ENCODE measurements around the gene UNK. TPM values are rescaled to one million over a fixed set of nuclear protein-coding genes. Genes with fewer than 3 reads are reported as not detected.

Gene UNK
- total and polyA plus RNA-seq, 2 of the 13 experiments (the other 11 are each of a cell fraction or from before 2014, with no cell fraction given) = 31.6 to 33.0 TPM

- TF ChIP-seq ZNF30 (CRISPR knock-in tag; IDR thresholded peaks at IDR 0.05) = no peak
- TF ChIP-seq ZFP36L2 (CRISPR knock-in tag; IDR thresholded peaks at IDR 0.05) = no peak
- TF ChIP-seq ZBTB46 (CRISPR knock-in tag; IDR thresholded peaks at IDR 0.05; ENCODE audit: borderline replicate concordance) = no peak
- TF ChIP-seq ZFX (CRISPR knock-in tag; IDR thresholded peaks at IDR 0.05; ENCODE audit: low read depth) = peak; percentile 87
- peak; percentile 43; the same call in 1 of the 2 replicates for TF ChIP-seq ZNF510 (CRISPR knock-in tag; IDR thresholded peaks at IDR 0.05; ENCODE audit: low read depth)
- TF ChIP-seq TERF1 (CRISPR knock-in tag; IDR thresholded peaks at IDR 0.05) = no peak; the same call in 1 of the 2 replicates
- peak; percentile 92; the same call in 1 of the 2 replicates for TF ChIP-seq ZNF891 (CRISPR knock-in tag; IDR thresholded peaks at IDR 0.05)
- no peak for TF ChIP-seq ZNF275 (CRISPR knock-in tag; IDR thresholded peaks at IDR 0.05; ENCODE audit: borderline replicate concordance)
- TF ChIP-seq ZMYM4 (CRISPR knock-in tag; IDR thresholded peaks at IDR 0.05) = no peak
- TF ChIP-seq SIN3A (IDR thresholded peaks at IDR 0.05; ENCODE audit: borderline replicate concordance, low read depth, low read length) = no peak
- TF ChIP-seq IKZF4 (CRISPR knock-in tag; IDR thresholded peaks at IDR 0.05; ENCODE audit: borderline replicate concordance, low read depth, not compliant biosample characterization) = no peak
- TF ChIP-seq SCMH1 (CRISPR knock-in tag; IDR thresholded peaks at IDR 0.05; ENCODE audit: borderline replicate concordance) = no peak
- no peak; the same call in 1 of the 2 replicates for TF ChIP-seq ZNF557 (CRISPR knock-in tag; IDR thresholded peaks at IDR 0.05)
- no peak; the same call in 1 of the 2 replicates for TF ChIP-seq KLF15 (CRISPR knock-in tag; IDR thresholded peaks at IDR 0.05; ENCODE audit: borderline replicate concordance)
- TF ChIP-seq CERS6 (CRISPR knock-in tag; IDR thresholded peaks at IDR 0.05) = no peak; the same call in 1 of the 2 replicates
- no peak for TF ChIP-seq TAF15 (IDR thresholded peaks at IDR 0.05; ENCODE audit: low read depth, low read length, poor library complexity, severe bottlenecking)
- TF ChIP-seq TOE1 (CRISPR knock-in tag; IDR thresholded peaks at IDR 0.05) = no peak
- peak; percentile 37; the same call in 1 of the 2 replicates for TF ChIP-seq ZNF788 (CRISPR knock-in tag; IDR thresholded peaks at IDR 0.05; ENCODE audit: borderline replicate concordance)
- TF ChIP-seq NFKB2 (CRISPR knock-in tag; IDR thresholded peaks at IDR 0.05; ENCODE audit: borderline replicate concordance) = peak; percentile 23; the same call in 1 of the 2 replicates
- TF ChIP-seq ZNF138 (CRISPR knock-in tag; IDR thresholded peaks at IDR 0.05; ENCODE audit: low read depth) = 0 out of 2 replicates have a peak, but pooled peaks have one; percentile 54
- no peak for TF ChIP-seq ZNF674 (CRISPR knock-in tag; IDR thresholded peaks at IDR 0.05; ENCODE audit: low read depth)
- TF ChIP-seq JARID2 (CRISPR knock-in tag; IDR thresholded peaks at IDR 0.05; ENCODE audit: insufficient replicate concordance) = peak; percentile 1
- no peak for TF ChIP-seq NCOA5 (CRISPR knock-in tag; IDR thresholded peaks at IDR 0.05)
- TF ChIP-seq BRF2 (CRISPR knock-in tag; IDR thresholded peaks at IDR 0.05) = no peak
- TF ChIP-seq CC2D1A (CRISPR knock-in tag; IDR thresholded peaks at IDR 0.05) = 0 out of 2 replicates have a peak, but pooled peaks have one; percentile 47
Observed at GRCh38 chr17:75764417-75764710, 20.2 kb upstream of the UNK start (continued).

All from HepG2 (cell line).